BE2C (cell line): Measurements from ENCODE around the gene HELZ2.

Experiments used
- DNase-seq: peaks from one replicate; pipeline ENCODE4 v3.0.0-alpha.2; 2020
- H3K27me3 ChIP-seq: fragments of 250-450 bp; sonication (Bioruptor Pico); 2 replicates; pipeline ENCODE4 v1.5.1; 2020; ENCODE audit warnings: mild to moderate bottlenecking
- H3K36me3 ChIP-seq: fragments of 250-450 bp; sonication (Bioruptor Pico); 2 replicates; pipeline ENCODE4 v1.5.1; 2020; ENCODE audit warnings: mild to moderate bottlenecking
- H3K4me1 ChIP-seq: fragments of 250-450 bp; sonication (Bioruptor Pico); 2 replicates; pipeline ENCODE4 v1.5.1; 2020
- H3K4me3 ChIP-seq: 2 replicates; pipeline ENCODE4 v1.5.1; 2011; ENCODE audit warnings: low read depth, low read length
- H3K9me3 ChIP-seq: fragments of 250-450 bp; sonication (Bioruptor Pico); 2 replicates; pipeline ENCODE4 v1.5.1; 2020
- CTCF ChIP-seq: IDR thresholded peaks from 2 replicates; pipeline ENCODE4 v1.5.1; 2012; ENCODE audit warnings: mild to moderate bottlenecking, low read depth, low read length

HELZ2 gene

GRCh38 chr20:63582382-63583063, 8.5 kb upstream of the HELZ2 start:
- DNase-seq, result no peak
- Histone ChIP-seq H3K27me3 (no peaks in the 10 kb centered on the region), H3K9me3 (no peaks in the 10 kb centered on the region), H3K4me1 (peaks cover 5% of the 10 kb centered on the region), H3K4me3 (no peak overlapping the region), H3K36me3 (no peaks in the 10 kb centered on the region; the same call in 1 of the 2 replicates)
- no peak for TF ChIP-seq CTCF

- Histone ChIP-seq H3K9me3 (no peaks in the 10 kb centered on the region), H3K4me1 (peaks cover 12% of the 10 kb centered on the region), H3K36me3 (no peaks in the 10 kb centered on the region), H3K4me3 (no peak overlapping the region), H3K27me3 (no peaks in the 10 kb centered on the region)
- peak; percentile 56 for TF ChIP-seq CTCF
- DNase-seq, result peak; percentile 52
These were observed 6.9 kb upstream of the HELZ2 start for GRCh38 chr20:63580796-63581461.

- TF ChIP-seq CTCF, result no peak
- Histone ChIP-seq H3K36me3 (no peaks in the 10 kb centered on the region), H3K27me3 (no peaks in the 10 kb centered on the region), H3K4me1 (peaks cover 12% of the 10 kb centered on the region), H3K9me3 (no peaks in the 10 kb centered on the region), H3K4me3 (no peak overlapping the region)
- DNase-seq, result no peak
These were observed 5.1 kb upstream of the HELZ2 start for GRCh38 chr20:63579017-63579694.

- TF ChIP-seq CTCF, result no peak
- Histone ChIP-seq H3K36me3 (no peaks in the 10 kb centered on the region), H3K27me3 (no peaks in the 10 kb centered on the region), H3K9me3 (no peaks in the 10 kb centered on the region), H3K4me1 (peaks cover 12% of the 10 kb centered on the region), H3K4me3 (no peak overlapping the region)
- DNase-seq, result no peak
These were observed 4.4 kb upstream of the HELZ2 start for GRCh38 chr20:63578224-63579016.

- no peaks in the 10 kb centered on the region for H3K27me3 ChIP-seq
These were observed 3.4 kb upstream of the HELZ2 start for GRCh38 chr20:63577317-63577894.

More at GRCh38 chr20:63577317-63577894, 3.4 kb upstream of the HELZ2 start:
- no peak for TF ChIP-seq CTCF
- H3K36me3 ChIP-seq, result no peaks in the 10 kb centered on the region
- H3K4me1 ChIP-seq, result peaks cover 12% of the 10 kb centered on the region
- peak; percentile 85 for DNase-seq
- H3K9me3 ChIP-seq, result no peaks in the 10 kb centered on the region
- no peak overlapping the region for H3K4me3 ChIP-seq
